K562 (cell line): ENCODE measurements around the gene RBM4B. TPM values are rescaled to one million over a fixed set of nuclear protein-coding genes. Genes with fewer than 3 reads are reported as not detected.

Source experiments
- AFF1 ChIP-seq, 2 experiments: fragments of 450-650 bp; IDR thresholded peaks; 2 replicates each; pipeline ENCODE4 v1.6.1; 2018; ENCODE audit warnings: mild to moderate bottlenecking in 2 of 2, low read depth in 1 of 2; ENCODE audit not compliant: partially characterized antibody in 2 of 2
- ARHGAP35 ChIP-seq: fragments of 450-650 bp; IDR thresholded peaks from 2 replicates; pipeline ENCODE4 v1.6.1; 2018; ENCODE audit not compliant: partially characterized antibody
- ATF1 ChIP-seq, 2 experiments: fragments of 450-650 bp in 1 of 2; IDR thresholded peaks; 2 replicates each; pipeline ENCODE4 v1.6.1; 2016; ENCODE audit warnings: missing compliant biosample characterization in 1 of 2, missing genetic modification characterization in 1 of 2
- DDX20 ChIP-seq: fragments of 450-650 bp; IDR thresholded peaks from 2 replicates; pipeline ENCODE4 v1.6.1; 2016; ENCODE audit warnings: missing genetic modification characterization, low read depth, mild to moderate bottlenecking, missing compliant biosample characterization, moderate library complexity
- EGR1 ChIP-seq: fragments of 450-650 bp; conservative IDR thresholded peaks from 2 replicates; pipeline ENCODE4 v1.6.1; 2017; ENCODE audit warnings: mild to moderate bottlenecking
- EHMT2 ChIP-seq: fragments of 450-650 bp; IDR thresholded peaks from 2 replicates; pipeline ENCODE4 v1.6.1; 2018; ENCODE audit warnings: antibody characterized with exemption
- FUS ChIP-seq: fragments of 200-400 bp; formaldehyde crosslinking; optimal IDR thresholded peaks from 2 replicates; pipeline ENCODE3; 2017; ENCODE audit warnings: low read depth, low read length
- GTF2A2 ChIP-seq: IDR thresholded peaks from 2 replicates; pipeline ENCODE4 v1.6.1; 2016; ENCODE audit warnings: mild to moderate bottlenecking, missing genetic modification characterization, missing compliant biosample characterization
- LCOR ChIP-seq: sonication (generic); formaldehyde crosslinking; IDR thresholded peaks from 2 replicates; pipeline ENCODE4 v1.8.0; 2022; ENCODE audit warnings: mild to moderate bottlenecking, missing genetic modification reagents
- PML ChIP-seq: IDR thresholded peaks from 2 replicates; pipeline ENCODE4 v1.6.1; 2012; ENCODE audit warnings: low read length, inconsistent platforms
- PTBP1 ChIP-seq: fragments of 200-400 bp; formaldehyde crosslinking; IDR thresholded peaks from 2 replicates; pipeline ENCODE4 v1.6.1; 2017; ENCODE audit warnings: low read depth, low read length
- RBFOX2 ChIP-seq: fragments of 200-400 bp; formaldehyde crosslinking; IDR thresholded peaks from 2 replicates; pipeline ENCODE4 v1.6.1; 2017; ENCODE audit warnings: low read depth, mild to moderate bottlenecking, low read length, moderate library complexity
- SIN3B ChIP-seq: fragments of 450-650 bp; IDR thresholded peaks from 2 replicates; pipeline ENCODE4 v1.6.1; 2017; ENCODE audit warnings: low read depth, mild to moderate bottlenecking, moderate library complexity
- TEAD4 ChIP-seq, 2 experiments: sonication (generic) in 1 of 2; formaldehyde crosslinking in 1 of 2; IDR thresholded peaks; 2 replicates each; pipeline versions ENCODE4 v1.6.1 to v1.8.0; 2012 to 2022; ENCODE audit warnings: borderline replicate concordance in 1 of 2, inconsistent platforms in 1 of 2, low read length in 1 of 2, mild to moderate bottlenecking in 1 of 2, missing genetic modification reagents in 1 of 2
- ZBTB11 ChIP-seq, 3 experiments: fragments of 200-800 bp in 1 of 3; fragments of 250-450 bp in 1 of 3; fragments of 450-650 bp in 1 of 3; sonication (Bioruptor Pico) in 1 of 3; sonication (Bioruptor generic) in 1 of 3; formaldehyde crosslinking in 1 of 3; IDR thresholded peaks; 2 replicates each; pipeline versions ENCODE4 v1.6.1 to v1.8.0; 2016 to 2022; ENCODE audit warnings: mild to moderate bottlenecking in 2 of 3, missing genetic modification characterization in 2 of 3, missing compliant biosample characterization in 1 of 3, moderate library complexity in 1 of 3
- ZBTB34 ChIP-seq: fragments of 250-450 bp; sonication (Bioruptor Pico); IDR thresholded peaks from 2 replicates; pipeline ENCODE4 v1.8.0; 2021; ENCODE audit warnings: mild to moderate bottlenecking, moderate library complexity
- ZC3H11A ChIP-seq: IDR thresholded peaks from 2 replicates; pipeline ENCODE4 v1.6.1; 2012; ENCODE audit warnings: low read depth, low read length, improper control_type of control experiment
- ZNF253 ChIP-seq: fragments of 250-450 bp; sonication (Bioruptor Pico); conservative IDR thresholded peaks from 2 replicates; pipeline ENCODE4 v1.6.1; 2021; ENCODE audit warnings: mild to moderate bottlenecking
- ZNF384 ChIP-seq: IDR thresholded peaks from 2 replicates; pipeline ENCODE4 v1.6.1; 2012; ENCODE audit warnings: low read depth, low read length, improper control_type of control experiment
- ZNF668 ChIP-seq: fragments of 250-450 bp; sonication (Bioruptor Pico); IDR thresholded peaks from 2 replicates; pipeline ENCODE4 v1.8.0; 2022; ENCODE audit warnings: mild to moderate bottlenecking, inconsistent platforms
- ZNF785 ChIP-seq: fragments of 250-450 bp; sonication (Bioruptor Pico); IDR thresholded peaks from 2 replicates; pipeline ENCODE4 v1.4.0; 2020; ENCODE audit warnings: mild to moderate bottlenecking
- polyA plus RNA-seq, 8 experiments: library from polyadenylated mRNA; depleted of rRNA in 4 of 8; stranded (reverse) in 5 of 8; unstranded in 3 of 8; fragments of >200 nt; fragmentation: Nextera tagmentation in 2 of 8; fragmentation: Illumina TruSeq in 1 of 8; extraction: Ambion mirVana in 2 of 8; extraction: Trizol in 1 of 8; gene quantifications; 2 replicates each; pipeline versions ENCODE4 v1.2.1 to v1.2.3, GENCODE V29; 2011 to 2014; ENCODE audit warnings: inconsistent platforms in 1 of 8, missing spikeins in 1 of 8
- total RNA-seq, 7 experiments: library from RNA; depleted of rRNA in 6 of 7; stranded (reverse); fragments of >200 nt in 6 of 7; fragmentation: Illumina TruSeq in 2 of 7; extraction: Trizol in 2 of 7; gene quantifications; 2 replicates each; pipeline versions ENCODE4 v1.2.1 to v1.2.3, GENCODE V29; 2011 to 2021; ENCODE audit warnings: low replicate concordance in 1 of 7

Gene RBM4B
- total and polyA plus RNA-seq, 9 of the 15 experiments (the other 6 are each of a cell fraction or from before 2014, with no cell fraction given), result 14.6 to 39.9 (median 23.3) TPM

GRCh38 chr11:66653123-66653522, 24.6 kb downstream of the RBM4B start (continued):
- no peak for TF ChIP-seq AFF1 (IDR thresholded peaks at IDR 0.05; ENCODE audit: low read depth in 1 of 2, partially characterized antibody in 2 of 2)
- no peak for TF ChIP-seq GTF2A2
- no peak for TF ChIP-seq RBFOX2
- no peak for TF ChIP-seq ZBTB34
- no peak; the same call in 1 of the 2 replicates for TF ChIP-seq TEAD4 (IDR thresholded peaks at IDR 0.05; ENCODE audit: low read length)
- no peak for TF ChIP-seq TEAD4 (CRISPR knock-in tag; IDR thresholded peaks at IDR 0.05; ENCODE audit: borderline replicate concordance)
- no peak for TF ChIP-seq ZNF668 (CRISPR knock-in tag)
- peak; percentile 70; the same call in 1 of the 2 replicates for TF ChIP-seq EHMT2
- peak; percentile 54 for TF ChIP-seq EGR1
- no peak for TF ChIP-seq PML
- TF ChIP-seq ZNF253 (CRISPR knock-in tag), result no peak
- no peak for TF ChIP-seq ZBTB11 (CRISPR knock-in tag; IDR thresholded peaks at IDR 0.05)
- TF ChIP-seq ZC3H11A, result no peak
- TF ChIP-seq SIN3B, result no peak
- no peak for TF ChIP-seq FUS
- TF ChIP-seq ATF1 (CRISPR knock-in tag; IDR thresholded peaks at IDR 0.05), result no peak
- TF ChIP-seq ATF1 (tag; IDR thresholded peaks at IDR 0.05), result no peak
- TF ChIP-seq LCOR (CRISPR knock-in tag), result no peak
- TF ChIP-seq DDX20, result no peak
- TF ChIP-seq ZNF785, result no peak
- TF ChIP-seq ARHGAP35, result no peak
- TF ChIP-seq ZNF384, result peak; percentile 86
- no peak for TF ChIP-seq PTBP1
